Liver (tissue), 9 donors: ENCODE measurements around the gene CLIP2. TPM values are rescaled to one million over a fixed set of nuclear protein-coding genes. Genes with fewer than 3 reads are reported as not detected.

Experiments used
- DNase-seq: peaks from one replicate; pipeline ENCODE4 v3.0.0-alpha.2; 2017; ENCODE audit warnings: low spot score
- H3K27ac ChIP-seq, 2 donors: one replicate each; pipeline ENCODE4 v1.7.0; 2013; ENCODE audit warnings: inconsistent platforms in 2 of 2, low read length in 2 of 2, control low read depth in 1 of 2, low read depth in 1 of 2, mild to moderate bottlenecking in 1 of 2
- H3K27me3 ChIP-seq, 4 donors: one replicate each; pipeline versions ENCODE4 v1.6.1 to v1.7.0; 2013; ENCODE audit warnings: low read length in 3 of 4, inconsistent platforms in 1 of 4, mild to moderate bottlenecking in 1 of 4, moderate library complexity in 1 of 4; ENCODE audit not compliant: control insufficient read depth in 4 of 4, insufficient read depth in 4 of 4
- H3K36me3 ChIP-seq, 4 donors: one replicate each; pipeline versions ENCODE4 v1.6.1 to v1.7.0; 2013; ENCODE audit warnings: low read length in 3 of 4, mild to moderate bottlenecking in 3 of 4, low read depth in 1 of 4, moderate library complexity in 1 of 4; ENCODE audit not compliant: control insufficient read depth in 4 of 4, insufficient read depth in 3 of 4
- H3K4me1 ChIP-seq, 4 donors: one replicate each; pipeline versions ENCODE4 v1.6.1 to v1.7.0; 2013; ENCODE audit warnings: low read length in 3 of 4, mild to moderate bottlenecking in 3 of 4, moderate library complexity in 1 of 4; ENCODE audit not compliant: control insufficient read depth in 4 of 4, insufficient read depth in 4 of 4
- H3K4me3 ChIP-seq, 3 donors: one replicate each; pipeline versions ENCODE4 v1.6.1 to v1.7.0; 2013; ENCODE audit warnings: low read length in 3 of 3, control low read depth in 1 of 3, low read depth in 1 of 3, mild to moderate bottlenecking in 1 of 3
- H3K9ac ChIP-seq, 2 donors: one replicate each; pipeline ENCODE4 v1.7.0; 2013; ENCODE audit warnings: low read length in 2 of 2, mild to moderate bottlenecking in 2 of 2, moderate library complexity in 2 of 2, control low read depth in 1 of 2, low read depth in 1 of 2
- H3K9me3 ChIP-seq, 4 donors: one replicate each; pipeline versions ENCODE4 v1.6.1 to v1.7.0; 2013; ENCODE audit warnings: low read length in 3 of 4; ENCODE audit not compliant: control insufficient read depth in 4 of 4
- EGR1 ChIP-seq, 2 donors: IDR thresholded peaks; 2 replicates each; pipeline ENCODE4 v1.6.1; 2016 to 2018; ENCODE audit warnings: antibody characterized with exemption in 2 of 2, low read depth in 2 of 2
- FOXA1 ChIP-seq: IDR thresholded peaks from 2 replicates; pipeline ENCODE4 v1.6.1; 2016; ENCODE audit warnings: antibody characterized with exemption
- FOXA2 ChIP-seq: IDR thresholded peaks from 2 replicates; pipeline ENCODE4 v1.6.1; 2016; ENCODE audit warnings: antibody characterized with exemption
- GABPA ChIP-seq, 2 donors: IDR thresholded peaks in 1 of 2; conservative IDR thresholded peaks in 1 of 2; 2 replicates each; pipeline ENCODE4 v1.6.1; 2016; ENCODE audit warnings: antibody characterized with exemption in 2 of 2, mild to moderate bottlenecking in 1 of 2, moderate library complexity in 1 of 2
- HNF4A ChIP-seq, 2 donors: conservative IDR thresholded peaks; 2 replicates each; pipeline ENCODE4 v1.6.1; 2016; ENCODE audit warnings: antibody characterized with exemption in 2 of 2, mild to moderate bottlenecking in 2 of 2
- HNF4G ChIP-seq: IDR thresholded peaks from 2 replicates; pipeline ENCODE4 v1.6.1; 2016; ENCODE audit warnings: antibody characterized with exemption
- JUND ChIP-seq, 2 donors: IDR thresholded peaks; 2 replicates each; pipeline ENCODE4 v1.6.1; 2016; ENCODE audit warnings: antibody characterized with exemption in 2 of 2
- NR2F2 ChIP-seq: IDR thresholded peaks from 2 replicates; pipeline ENCODE4 v1.6.1; 2016; ENCODE audit warnings: antibody characterized with exemption
- RAD21 ChIP-seq, 2 donors: IDR thresholded peaks; 2 replicates each; pipeline ENCODE4 v1.6.1; 2016; ENCODE audit warnings: antibody characterized with exemption in 2 of 2, mild to moderate bottlenecking in 2 of 2
- REST ChIP-seq: IDR thresholded peaks from 2 replicates; pipeline ENCODE4 v1.6.1; 2016; ENCODE audit warnings: antibody characterized with exemption, mild to moderate bottlenecking
- SP1 ChIP-seq: IDR thresholded peaks from 2 replicates; pipeline ENCODE4 v1.6.1; 2018; ENCODE audit warnings: antibody characterized with exemption, mild to moderate bottlenecking
- TAF1 ChIP-seq: conservative IDR thresholded peaks from 2 replicates; pipeline ENCODE4 v1.6.1; 2016; ENCODE audit warnings: antibody characterized with exemption, mild to moderate bottlenecking
- YY1 ChIP-seq: IDR thresholded peaks from 2 replicates; pipeline ENCODE4 v1.6.1; 2016; ENCODE audit warnings: antibody characterized with exemption, mild to moderate bottlenecking
- WGBS: extraction: QIAGEN DNeasy Blood & Tissue Kit; methylation state at CpG from one replicate; pipeline ENCODE4 v1.1.7; 2013; 5-methylcytosine and 5-hydroxymethylcytosine counted together
- polyA plus RNA-seq, 2 donors: library from polyadenylated mRNA; stranded (reverse) in 1 of 2; unstranded in 1 of 2; fragments of 200-250 nt in 1 of 2; fragments of >200 nt in 1 of 2; fragmentation: Nextera tagmentation in 1 of 2; extraction: Ambion mirVana in 1 of 2; gene quantifications; one replicate each; pipeline versions ENCODE4 v1.2.1 to v1.2.3, GENCODE V29; 2013 to 2015
- total RNA-seq, 2 donors: library from RNA; depleted of rRNA; stranded (reverse); fragments of >200 nt; gene quantifications; one replicate each; pipeline ENCODE4 v1.2.3, GENCODE V29; 2014
- TF ChIP-seq, protein P1 (sequence below): IDR thresholded peaks from 2 replicates; pipeline ENCODE4 v1.6.1; 2016; ENCODE audit warnings: antibody characterized with exemption
- TF ChIP-seq, protein P2 (sequence below): IDR thresholded peaks from 2 replicates; pipeline ENCODE4 v1.6.1; 2016; ENCODE audit warnings: antibody characterized with exemption
- TF ChIP-seq, protein P3 (sequence below): fragments of 150-350 bp; IDR thresholded peaks from 2 replicates; pipeline ENCODE4 v1.5.1; 2017; ENCODE audit warnings: improper control_type of control experiment, low read depth, low read length; ENCODE audit not compliant: missing input control
- donor health status: healthy.
- donor health status: healthy.
- donor health status: healthy.
- donor health status: healthy.
- donor health status: healthy.

The CLIP2 gene
- total and polyA plus RNA-seq, 4 donors = 1.4 to 6.3 (median 2.5) TPM

DNA sequence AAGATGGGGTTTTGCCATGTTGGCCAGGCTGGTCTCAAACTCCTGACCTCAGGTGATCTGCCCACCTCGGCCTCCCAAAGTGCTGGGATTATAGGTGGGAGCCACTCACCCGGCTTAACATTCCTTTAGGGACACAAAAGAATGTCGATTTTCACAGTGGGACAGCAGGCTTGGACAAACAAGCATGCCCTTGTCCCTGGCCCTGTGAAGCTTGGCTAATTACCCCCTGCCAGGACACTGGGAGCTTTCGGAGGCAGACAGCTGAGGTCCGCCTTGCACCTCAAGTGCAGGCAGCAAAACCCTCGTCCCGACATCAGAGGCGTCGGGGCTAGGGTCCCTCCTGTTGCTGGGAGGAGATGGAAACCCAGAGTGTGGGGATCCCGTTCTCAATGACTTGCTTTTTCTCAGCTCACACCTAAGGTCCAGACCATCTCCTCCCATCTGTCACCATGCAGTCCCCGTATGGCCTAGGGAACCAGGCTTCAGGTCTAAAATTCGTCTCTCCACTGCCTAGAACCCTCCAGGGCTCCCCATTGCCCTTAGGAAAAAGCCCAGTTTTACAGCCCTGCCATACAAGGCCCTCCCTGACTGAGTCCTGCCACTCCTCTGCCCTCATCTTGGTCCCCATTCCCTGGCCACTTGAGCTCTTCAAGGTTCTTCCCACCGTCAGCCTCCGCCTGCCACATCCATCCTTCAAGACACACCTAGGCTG is 6.3 kb upstream of the CLIP2 start:
- no peak overlapping the region for H3K9ac ChIP-seq
- no peak for DNase-seq
- H3K27ac ChIP-seq = no peak overlapping the region
- TF ChIP-seq NR2F2 = no peak
- no peak for TF ChIP-seq SP1
- TF ChIP-seq, protein P1, sequence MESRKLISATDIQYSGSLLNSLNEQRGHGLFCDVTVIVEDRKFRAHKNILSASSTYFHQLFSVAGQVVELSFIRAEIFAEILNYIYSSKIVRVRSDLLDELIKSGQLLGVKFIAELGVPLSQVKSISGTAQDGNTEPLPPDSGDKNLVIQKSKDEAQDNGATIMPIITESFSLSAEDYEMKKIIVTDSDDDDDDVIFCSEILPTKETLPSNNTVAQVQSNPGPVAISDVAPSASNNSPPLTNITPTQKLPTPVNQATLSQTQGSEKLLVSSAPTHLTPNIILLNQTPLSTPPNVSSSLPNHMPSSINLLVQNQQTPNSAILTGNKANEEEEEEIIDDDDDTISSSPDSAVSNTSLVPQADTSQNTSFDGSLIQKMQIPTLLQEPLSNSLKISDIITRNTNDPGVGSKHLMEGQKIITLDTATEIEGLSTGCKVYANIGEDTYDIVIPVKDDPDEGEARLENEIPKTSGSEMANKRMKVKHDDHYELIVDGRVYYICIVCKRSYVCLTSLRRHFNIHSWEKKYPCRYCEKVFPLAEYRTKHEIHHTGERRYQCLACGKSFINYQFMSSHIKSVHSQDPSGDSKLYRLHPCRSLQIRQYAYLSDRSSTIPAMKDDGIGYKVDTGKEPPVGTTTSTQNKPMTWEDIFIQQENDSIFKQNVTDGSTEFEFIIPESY = no peak
- TF ChIP-seq HNF4A (conservative IDR thresholded peaks at IDR 0.05) = no peak
- no peak for TF ChIP-seq EGR1 (IDR thresholded peaks at IDR 0.05; ENCODE audit: low read depth in 2 of 2)
- TF ChIP-seq, protein P2, sequence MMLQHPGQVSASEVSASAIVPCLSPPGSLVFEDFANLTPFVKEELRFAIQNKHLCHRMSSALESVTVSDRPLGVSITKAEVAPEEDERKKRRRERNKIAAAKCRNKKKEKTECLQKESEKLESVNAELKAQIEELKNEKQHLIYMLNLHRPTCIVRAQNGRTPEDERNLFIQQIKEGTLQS = no peak
- no peak for TF ChIP-seq REST
- no peak for TF ChIP-seq TAF1
- no peak for TF ChIP-seq HNF4G
- TF ChIP-seq, protein P3, sequence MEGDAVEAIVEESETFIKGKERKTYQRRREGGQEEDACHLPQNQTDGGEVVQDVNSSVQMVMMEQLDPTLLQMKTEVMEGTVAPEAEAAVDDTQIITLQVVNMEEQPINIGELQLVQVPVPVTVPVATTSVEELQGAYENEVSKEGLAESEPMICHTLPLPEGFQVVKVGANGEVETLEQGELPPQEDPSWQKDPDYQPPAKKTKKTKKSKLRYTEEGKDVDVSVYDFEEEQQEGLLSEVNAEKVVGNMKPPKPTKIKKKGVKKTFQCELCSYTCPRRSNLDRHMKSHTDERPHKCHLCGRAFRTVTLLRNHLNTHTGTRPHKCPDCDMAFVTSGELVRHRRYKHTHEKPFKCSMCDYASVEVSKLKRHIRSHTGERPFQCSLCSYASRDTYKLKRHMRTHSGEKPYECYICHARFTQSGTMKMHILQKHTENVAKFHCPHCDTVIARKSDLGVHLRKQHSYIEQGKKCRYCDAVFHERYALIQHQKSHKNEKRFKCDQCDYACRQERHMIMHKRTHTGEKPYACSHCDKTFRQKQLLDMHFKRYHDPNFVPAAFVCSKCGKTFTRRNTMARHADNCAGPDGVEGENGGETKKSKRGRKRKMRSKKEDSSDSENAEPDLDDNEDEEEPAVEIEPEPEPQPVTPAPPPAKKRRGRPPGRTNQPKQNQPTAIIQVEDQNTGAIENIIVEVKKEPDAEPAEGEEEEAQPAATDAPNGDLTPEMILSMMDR = no peak
- no peak for TF ChIP-seq GABPA (IDR thresholded peaks at IDR 0.05 in 1 of 2, conservative IDR thresholded peaks at IDR 0.05 in 1 of 2)
- TF ChIP-seq RAD21 (IDR thresholded peaks at IDR 0.05) = no peak
- no peak for TF ChIP-seq YY1
- no peak for TF ChIP-seq JUND (IDR thresholded peaks at IDR 0.05)
- no peak for TF ChIP-seq FOXA1
- no peak for TF ChIP-seq FOXA2
- 88% methylated on average over 14 of the region's 14 CpGs for WGBS
- no peaks in the 10 kb centered on the region for H3K36me3 ChIP-seq
- no peaks in the 10 kb centered on the region for H3K27me3 ChIP-seq
- H3K4me3 ChIP-seq = no peak overlapping the region
- H3K9me3 ChIP-seq = no peaks in the 10 kb centered on the region
- no peaks in the 10 kb centered on the region for H3K4me1 ChIP-seq
